Hepatocyte (in vitro differentiated cells): ENCODE data around the gene RFNG. TPM values are rescaled to one million over a fixed set of nuclear protein-coding genes. Genes with fewer than 3 reads are reported as not detected.

Experiments
- DNase-seq: peaks from one replicate; pipeline ENCODE4 v3.0.0-alpha.2; 2016; ENCODE audit warnings: low spot score
- H2AFZ ChIP-seq: fragments of 200-600 bp; sonication (generic); 2 replicates; pipeline ENCODE4 v1.6.0; 2016; ENCODE audit warnings: antibody characterized with exemption, mild to moderate bottlenecking
- H3K27ac ChIP-seq: fragments of 200-600 bp; sonication (generic); 2 replicates; pipeline ENCODE4 v1.5.1; 2016; ENCODE audit warnings: mild to moderate bottlenecking
- H3K27me3 ChIP-seq: fragments of 200-600 bp; sonication (generic); 2 replicates; pipeline ENCODE4 v1.6.1; 2016
- H3K36me3 ChIP-seq: fragments of 200-600 bp; sonication (generic); replicated peaks from 2 replicates; pipeline ENCODE4 v1.5.1; 2016; ENCODE audit warnings: low read depth; ENCODE audit not compliant: insufficient read depth
- H3K4me1 ChIP-seq: fragments of 200-600 bp; sonication (generic); 2 replicates; pipeline ENCODE4 v1.5.1; 2016; ENCODE audit warnings: mild to moderate bottlenecking, moderate library complexity; ENCODE audit not compliant: insufficient read depth
- H3K4me2 ChIP-seq: fragments of 200-600 bp; sonication (generic); 2 replicates; pipeline ENCODE4 v1.6.0; 2016
- H3K4me3 ChIP-seq: fragments of 200-600 bp; sonication (generic); 2 replicates; pipeline ENCODE4 v1.5.1; 2016; ENCODE audit warnings: mild to moderate bottlenecking
- H3K79me2 ChIP-seq: fragments of 200-600 bp; sonication (generic); 2 replicates; pipeline ENCODE4 v1.6.0; 2017; ENCODE audit warnings: mild to moderate bottlenecking
- H3K9me2 ChIP-seq: fragments of 200-600 bp; sonication (generic); replicated peaks from 2 replicates; pipeline ENCODE4 v1.6.0; 2017; ENCODE audit warnings: mild to moderate bottlenecking; ENCODE audit not compliant: insufficient read depth
- H3K9me3 ChIP-seq: fragments of 200-600 bp; sonication (generic); 2 replicates; pipeline ENCODE4 v1.5.1; 2016; ENCODE audit warnings: low read depth, mild to moderate bottlenecking
- H4K20me1 ChIP-seq: fragments of 200-600 bp; sonication (generic); 2 replicates; pipeline ENCODE4 v1.6.0; 2016; ENCODE audit warnings: mild to moderate bottlenecking; ENCODE audit not compliant: insufficient read depth, poor library complexity, severe bottlenecking
- EZH2 ChIP-seq: fragments of 200-600 bp; sonication (generic); IDR thresholded peaks from 2 replicates; pipeline ENCODE4 v1.6.1; 2016; ENCODE audit warnings: antibody characterized with exemption, mild to moderate bottlenecking, borderline replicate concordance
- EZH2phosphoT487 ChIP-seq: fragments of 200-600 bp; sonication (generic); IDR thresholded peaks from one replicate; pipeline ENCODE4 v1.6.1; 2018; ENCODE audit warnings: antibody characterized with exemption, mild to moderate bottlenecking, low read depth, moderate library complexity; ENCODE audit not compliant: unreplicated experiment, severe bottlenecking
- WGBS: methylation state at CpG from one replicate; pipeline ENCODE4 v1.1.6; 2016; ENCODE audit warnings: low lambda C conversion rate; ENCODE audit errors: missing lambda C conversion rate; 5-methylcytosine and 5-hydroxymethylcytosine counted together
- polyA plus RNA-seq: library from polyadenylated mRNA; unstranded; fragments of >200 nt; fragmentation: Nextera tagmentation; extraction: Ambion mirVana; gene quantifications from 2 replicates; pipeline ENCODE4 v1.2.1, GENCODE V29; 2016
- total RNA-seq: library from RNA; depleted of rRNA; stranded (reverse); fragments of >200 nt; gene quantifications from 2 replicates; pipeline ENCODE4 v1.2.3, GENCODE V29; 2014
- TF ChIP-seq, protein P1 (sequence below): fragments of 200-600 bp; sonication (generic); IDR thresholded peaks from 2 replicates; pipeline ENCODE4 v1.5.1; 2016; ENCODE audit warnings: antibody characterized with exemption, mild to moderate bottlenecking; ENCODE audit not compliant: poor library complexity

The RFNG gene
- total and polyA plus RNA-seq, 2 experiments from 2014 or later: 43.2 to 109 TPM

DNA sequence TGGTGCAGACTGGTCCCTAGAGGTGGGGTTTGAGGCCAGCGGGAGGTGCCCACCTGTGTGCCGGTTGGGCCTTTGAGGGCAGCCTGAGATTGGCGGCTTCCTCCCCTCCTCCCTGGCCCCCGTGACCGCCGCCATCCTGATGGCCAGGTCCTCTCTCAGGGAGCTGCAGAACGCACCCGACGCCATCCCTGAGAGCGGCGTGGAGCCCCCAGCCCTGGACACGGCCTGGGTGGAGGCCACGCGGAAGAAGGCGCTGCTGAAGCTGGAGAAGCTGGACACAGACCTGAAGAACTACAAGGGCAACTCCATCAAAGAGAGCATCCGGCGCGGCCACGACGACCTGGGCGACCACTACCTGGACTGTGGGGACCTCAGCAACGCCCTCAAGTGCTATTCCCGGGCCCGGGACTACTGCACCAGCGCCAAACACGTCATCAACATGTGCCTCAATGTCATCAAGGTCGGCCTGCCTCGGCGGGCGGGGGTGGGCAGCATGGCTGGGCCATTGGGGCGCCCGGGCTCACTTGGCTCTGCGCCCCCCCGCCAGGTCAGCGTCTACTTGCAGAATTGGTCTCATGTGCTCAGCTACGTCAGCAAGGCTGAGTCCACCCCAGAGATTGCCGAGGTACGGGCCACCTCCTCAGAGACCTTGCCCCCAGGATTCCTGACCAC lies 2.9 kb upstream of the RFNG start:
- Histone ChIP-seq H2AFZ (no peak overlapping the region), H3K9me3 (no peaks in the 10 kb centered on the region), H3K4me3 (no peak overlapping the region), H3K4me1 (peaks cover 17% of the 10 kb centered on the region), H3K27ac (no peak overlapping the region), H3K4me2 (no peak overlapping the region), H3K36me3 (no peaks in the 10 kb centered on the region), H4K20me1 (peaks cover 3% of the 10 kb centered on the region), H3K9me2 (no peaks in the 10 kb centered on the region), H3K79me2 (peaks cover 28% of the 10 kb centered on the region), H3K27me3 (no peaks in the 10 kb centered on the region)
- 97% methylated on average over 38 of the region's 38 CpGs for WGBS
- DNase-seq: no peak
- TF ChIP-seq, protein P1, sequence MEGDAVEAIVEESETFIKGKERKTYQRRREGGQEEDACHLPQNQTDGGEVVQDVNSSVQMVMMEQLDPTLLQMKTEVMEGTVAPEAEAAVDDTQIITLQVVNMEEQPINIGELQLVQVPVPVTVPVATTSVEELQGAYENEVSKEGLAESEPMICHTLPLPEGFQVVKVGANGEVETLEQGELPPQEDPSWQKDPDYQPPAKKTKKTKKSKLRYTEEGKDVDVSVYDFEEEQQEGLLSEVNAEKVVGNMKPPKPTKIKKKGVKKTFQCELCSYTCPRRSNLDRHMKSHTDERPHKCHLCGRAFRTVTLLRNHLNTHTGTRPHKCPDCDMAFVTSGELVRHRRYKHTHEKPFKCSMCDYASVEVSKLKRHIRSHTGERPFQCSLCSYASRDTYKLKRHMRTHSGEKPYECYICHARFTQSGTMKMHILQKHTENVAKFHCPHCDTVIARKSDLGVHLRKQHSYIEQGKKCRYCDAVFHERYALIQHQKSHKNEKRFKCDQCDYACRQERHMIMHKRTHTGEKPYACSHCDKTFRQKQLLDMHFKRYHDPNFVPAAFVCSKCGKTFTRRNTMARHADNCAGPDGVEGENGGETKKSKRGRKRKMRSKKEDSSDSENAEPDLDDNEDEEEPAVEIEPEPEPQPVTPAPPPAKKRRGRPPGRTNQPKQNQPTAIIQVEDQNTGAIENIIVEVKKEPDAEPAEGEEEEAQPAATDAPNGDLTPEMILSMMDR: no peak
- TF ChIP-seq EZH2phosphoT487: no peak
- no peak for TF ChIP-seq EZH2

DNA sequence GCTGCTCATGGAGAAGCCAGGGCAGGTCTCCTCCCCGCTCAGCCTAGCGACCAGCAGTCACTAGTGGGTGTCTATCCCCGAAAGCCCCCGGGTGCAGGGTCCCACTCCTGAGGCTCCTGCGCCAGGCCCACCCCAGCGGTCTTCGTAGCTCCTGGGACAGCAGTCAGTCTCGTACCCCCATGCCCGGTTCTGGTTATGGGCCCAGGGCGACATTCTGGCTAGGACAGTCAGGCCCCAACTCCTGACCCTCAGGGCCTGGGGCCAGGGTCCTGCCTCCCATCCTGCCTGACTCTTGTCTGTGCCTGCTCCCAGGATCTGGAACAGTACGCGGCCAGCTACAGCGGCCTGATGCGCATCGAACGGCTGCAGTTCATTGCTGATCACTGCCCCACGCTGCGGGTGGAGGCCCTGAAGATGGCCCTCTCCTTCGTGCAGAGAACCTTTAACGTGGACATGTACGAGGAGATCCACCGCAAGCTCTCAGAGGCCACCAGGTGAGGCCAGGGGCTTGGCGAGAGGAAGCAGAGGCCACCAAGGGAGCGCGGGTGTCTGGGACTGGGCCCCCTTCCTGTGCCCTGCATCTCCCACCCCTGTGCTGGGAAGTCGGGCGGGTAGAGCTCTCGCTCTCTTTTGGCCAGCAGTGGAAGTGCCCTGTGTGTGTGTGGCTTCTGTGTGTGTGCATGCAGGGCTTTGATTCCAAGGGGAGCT lies 2.1 kb upstream of the RFNG start:
- Histone ChIP-seq H3K9me3 (no peaks in the 10 kb centered on the region), H3K27me3 (no peaks in the 10 kb centered on the region), H3K4me3 (no peak overlapping the region), H2AFZ (no peak overlapping the region), H3K4me1 (peaks cover 17% of the 10 kb centered on the region), H3K9me2 (no peaks in the 10 kb centered on the region), H4K20me1 (peaks cover 3% of the 10 kb centered on the region), H3K36me3 (no peaks in the 10 kb centered on the region), H3K27ac (no peak overlapping the region), H3K79me2 (peaks cover 28% of the 10 kb centered on the region), H3K4me2 (peak overlapping the region; percentile 99)
- WGBS: 96% methylated on average over 26 of the region's 28 CpGs
- no peak for DNase-seq
- TF ChIP-seq EZH2: no peak
- no peak for TF ChIP-seq EZH2phosphoT487

GRCh38 chr17:82053130-82053529 lies 1.5 kb upstream of the RFNG start:
- Histone ChIP-seq H3K9me2 (no peaks in the 10 kb centered on the region), H3K27me3 (no peaks in the 10 kb centered on the region), H3K27ac (no peak overlapping the region), H3K9me3 (no peaks in the 10 kb centered on the region), H3K79me2 (peaks cover 28% of the 10 kb centered on the region), H4K20me1 (peaks cover 3% of the 10 kb centered on the region), H3K4me2 (peak overlapping the region; percentile 99), H3K4me3 (no peak overlapping the region), H3K36me3 (no peaks in the 10 kb centered on the region), H3K4me1 (peaks cover 17% of the 10 kb centered on the region), H2AFZ (no peak overlapping the region)
- DNase-seq: no peak
- WGBS: 97% methylated on average over 14 of the region's 19 CpGs
- TF ChIP-seq, protein P1: no peak
- TF ChIP-seq EZH2phosphoT487: no peak
- TF ChIP-seq EZH2: no peak

- H3K4me2 ChIP-seq: peak overlapping the region; percentile 99
- H3K79me2 ChIP-seq: peaks cover 28% of the 10 kb centered on the region
- H3K27me3 ChIP-seq: no peaks in the 10 kb centered on the region
- WGBS: 38% methylated on average over 18 of the region's 19 CpGs
- peaks cover 17% of the 10 kb centered on the region for H3K4me1 ChIP-seq
- no peaks in the 10 kb centered on the region for H3K36me3 ChIP-seq
- peak overlapping the region; percentile 90 for H3K4me3 ChIP-seq
- H3K9me2 ChIP-seq: no peaks in the 10 kb centered on the region
- H4K20me1 ChIP-seq: peaks cover 3% of the 10 kb centered on the region
- TF ChIP-seq, protein P1: no peak
- TF ChIP-seq EZH2phosphoT487 (no peak), EZH2 (no peak)
- no peak overlapping the region for H2AFZ ChIP-seq
- no peak overlapping the region for H3K27ac ChIP-seq
- no peak for DNase-seq
- H3K9me3 ChIP-seq: no peaks in the 10 kb centered on the region
Measured at GRCh38 chr17:82052638-82053059, 1.0 kb upstream of the RFNG start.
